Measurements from ENCODE around the gene PDZRN4.

The PDZRN4 gene

GRCh38 chr12:41619705-41620104 lies 431.6 kb downstream of the PDZRN4 start:
- H3K4ac ChIP-seq (ENCODE audit: low read depth, low read length) = no peak overlapping the region
- no peak overlapping the region for H3K23ac ChIP-seq (ENCODE audit: low read length)
- no peak overlapping the region for H4K12ac ChIP-seq (ENCODE audit: low read depth, low read length)
- no peak overlapping the region for H2AK5ac ChIP-seq (ENCODE audit: low read length)
- H3K9ac ChIP-seq (ENCODE audit: low read length) = no peak overlapping the region
- no peak overlapping the region for H2BK12ac ChIP-seq (ENCODE audit: low read length)
- H4K8ac ChIP-seq (ENCODE audit: low read depth, low read length) = no peak overlapping the region
- DNase-seq = no peak
- no peak overlapping the region for H3K14ac ChIP-seq (ENCODE audit: low read length)
- no peaks in the 10 kb centered on the region for H3K36me3 ChIP-seq (ENCODE audit: control insufficient read depth in 1 of 2, insufficient read depth in 2 of 2, low read length in 2 of 2)
- no peak overlapping the region for H3K18ac ChIP-seq (ENCODE audit: low read length)
- H2AFZ ChIP-seq (ENCODE audit: insufficient read depth, low read length, poor library complexity) = no peak overlapping the region
- H3K79me1 ChIP-seq (ENCODE audit: low read length) = no peaks in the 10 kb centered on the region
- no peaks in the 10 kb centered on the region for H3K79me2 ChIP-seq (ENCODE audit: control insufficient read depth, insufficient read depth, low read length, poor library complexity)
- no peaks in the 10 kb centered on the region for H3K4me1 ChIP-seq (ENCODE audit: control insufficient read depth in 1 of 2, insufficient read depth in 2 of 2, low read length in 2 of 2)
- H3K27ac ChIP-seq (ENCODE audit: low read depth, low read length) = no peak overlapping the region
- H2BK5ac ChIP-seq (ENCODE audit: low read depth, low read length, poor library complexity) = no peak overlapping the region
- no peak overlapping the region for H2BK120ac ChIP-seq (ENCODE audit: insufficient read depth, low read length, poor library complexity)
- H3K27me3 ChIP-seq (ENCODE audit: insufficient read depth, low read length) = no peaks in the 10 kb centered on the region
- H3K9me3 ChIP-seq (ENCODE audit: insufficient read depth, low read depth, low read length) = no peaks in the 10 kb centered on the region
- no peak overlapping the region for H4K91ac ChIP-seq (ENCODE audit: low read depth, low read length)
- H3K4me3 ChIP-seq (ENCODE audit: low read depth, low read length) = no peak overlapping the region
- H3K4me2 ChIP-seq (ENCODE audit: low read length) = no peak overlapping the region

GRCh38 chr12:41621291-41621690 lies 433.2 kb downstream of the PDZRN4 start:
- no peak overlapping the region for H4K12ac ChIP-seq (ENCODE audit: low read depth, low read length)
- no peaks in the 10 kb centered on the region for H3K36me3 ChIP-seq (ENCODE audit: control insufficient read depth in 1 of 2, insufficient read depth in 2 of 2, low read length in 2 of 2)
- no peak overlapping the region for H3K4me3 ChIP-seq (ENCODE audit: low read depth, low read length)
- no peak overlapping the region for H3K27ac ChIP-seq (ENCODE audit: low read depth, low read length)
- H3K4me2 ChIP-seq (ENCODE audit: low read length) = no peak overlapping the region
- H2AK5ac ChIP-seq (ENCODE audit: low read length) = no peak overlapping the region
- no peak overlapping the region for H2BK120ac ChIP-seq (ENCODE audit: insufficient read depth, low read length, poor library complexity)
- no peak overlapping the region for H3K23ac ChIP-seq (ENCODE audit: low read length)
- H3K14ac ChIP-seq (ENCODE audit: low read length) = no peak overlapping the region
- no peak overlapping the region for H3K9ac ChIP-seq (ENCODE audit: low read length)
- H2BK12ac ChIP-seq (ENCODE audit: low read length) = no peak overlapping the region
- H3K4ac ChIP-seq (ENCODE audit: low read depth, low read length) = no peak overlapping the region
- no peaks in the 10 kb centered on the region for H3K4me1 ChIP-seq (ENCODE audit: control insufficient read depth in 1 of 2, insufficient read depth in 2 of 2, low read length in 2 of 2)
- WGBS (ENCODE audit: extremely low coverage, insufficient coverage, insufficient read length) = no CpG with 5 or more reads among the region's 1 CpG
- H2AFZ ChIP-seq (ENCODE audit: insufficient read depth, low read length, poor library complexity) = no peak overlapping the region
- H4K91ac ChIP-seq (ENCODE audit: low read depth, low read length) = no peak overlapping the region
- DNase-seq = no peak
- H3K18ac ChIP-seq (ENCODE audit: low read length) = no peak overlapping the region
- H3K27me3 ChIP-seq (ENCODE audit: insufficient read depth, low read length) = no peaks in the 10 kb centered on the region
- no peaks in the 10 kb centered on the region for H3K79me2 ChIP-seq (ENCODE audit: control insufficient read depth, insufficient read depth, low read length, poor library complexity)
- no peaks in the 10 kb centered on the region for H3K9me3 ChIP-seq (ENCODE audit: insufficient read depth, low read depth, low read length)
- H3K79me1 ChIP-seq (ENCODE audit: low read length) = no peaks in the 10 kb centered on the region
- no peak overlapping the region for H4K8ac ChIP-seq (ENCODE audit: low read depth, low read length)
- H2BK5ac ChIP-seq (ENCODE audit: low read depth, low read length, poor library complexity) = no peak overlapping the region

Data from trophoblast cell (in vitro differentiated cells and primary cell).